PC-9 (cell line): ENCODE measurements around the gene INSYN2B.

Source experiments
- EZH2 ChIP-seq: fragments of 200-600 bp; sonication (generic); IDR thresholded peaks from 2 replicates; pipeline ENCODE4 v1.8.0; 2017; ENCODE audit warnings: antibody characterized with exemption, low read depth
- TF ChIP-seq, protein P1 (sequence below): fragments of 200-600 bp; sonication (generic); conservative IDR thresholded peaks from 2 replicates; pipeline ENCODE4 v1.6.1; 2017; ENCODE audit warnings: mixed run types, antibody characterized with exemption, mild to moderate bottlenecking, moderate library complexity

DNA sequence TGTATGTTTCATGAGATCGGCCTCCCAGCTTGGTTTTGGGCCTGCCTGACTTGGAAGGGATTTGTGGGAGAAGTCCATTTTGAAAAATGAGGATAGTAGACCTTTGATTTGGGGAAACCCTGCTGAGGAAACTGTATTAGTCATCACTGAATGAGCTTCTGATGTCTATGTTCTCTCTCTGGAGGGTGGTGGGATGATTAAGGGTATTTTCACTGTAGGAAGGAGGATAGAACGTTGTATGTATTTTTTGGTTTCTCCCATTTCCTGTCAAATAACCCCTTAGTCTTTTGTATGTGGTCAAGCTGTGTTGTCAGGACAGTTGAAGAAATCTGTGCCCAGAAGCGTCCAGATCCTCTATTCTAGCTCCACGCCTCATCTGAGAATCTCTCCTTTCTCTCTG is 151.9 kb downstream of the INSYN2B start:
- TF ChIP-seq, protein P1, sequence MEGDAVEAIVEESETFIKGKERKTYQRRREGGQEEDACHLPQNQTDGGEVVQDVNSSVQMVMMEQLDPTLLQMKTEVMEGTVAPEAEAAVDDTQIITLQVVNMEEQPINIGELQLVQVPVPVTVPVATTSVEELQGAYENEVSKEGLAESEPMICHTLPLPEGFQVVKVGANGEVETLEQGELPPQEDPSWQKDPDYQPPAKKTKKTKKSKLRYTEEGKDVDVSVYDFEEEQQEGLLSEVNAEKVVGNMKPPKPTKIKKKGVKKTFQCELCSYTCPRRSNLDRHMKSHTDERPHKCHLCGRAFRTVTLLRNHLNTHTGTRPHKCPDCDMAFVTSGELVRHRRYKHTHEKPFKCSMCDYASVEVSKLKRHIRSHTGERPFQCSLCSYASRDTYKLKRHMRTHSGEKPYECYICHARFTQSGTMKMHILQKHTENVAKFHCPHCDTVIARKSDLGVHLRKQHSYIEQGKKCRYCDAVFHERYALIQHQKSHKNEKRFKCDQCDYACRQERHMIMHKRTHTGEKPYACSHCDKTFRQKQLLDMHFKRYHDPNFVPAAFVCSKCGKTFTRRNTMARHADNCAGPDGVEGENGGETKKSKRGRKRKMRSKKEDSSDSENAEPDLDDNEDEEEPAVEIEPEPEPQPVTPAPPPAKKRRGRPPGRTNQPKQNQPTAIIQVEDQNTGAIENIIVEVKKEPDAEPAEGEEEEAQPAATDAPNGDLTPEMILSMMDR, result no peak
- no peak for TF ChIP-seq EZH2
